Measurements from ENCODE around the gene UCN3. TPM values are rescaled to one million over a fixed set of nuclear protein-coding genes. Genes with fewer than 3 reads are reported as not detected.

Gene UCN3
- total and polyA plus RNA-seq, 9 of the 15 experiments (the other 6 are each of a cell fraction or from before 2014, with no cell fraction given), result not detected

GRCh38 chr10:5413012-5413938 is 48.5 kb downstream of the UCN3 start:
- Histone ChIP-seq H3K27me3 (ENCODE audit: control insufficient read depth in 2 of 2, insufficient read depth in 2 of 2, low read length in 2 of 2) (no peaks in the 10 kb centered on the region), H3K4me1 (replicated peaks in 1 of 2; ENCODE audit: control insufficient read depth in 2 of 2, insufficient read depth in 2 of 2, low read length in 2 of 2) (peaks cover 8 to 9% of the 10 kb centered on the region in 2 experiments; a peak in 4 of 5 replicates), H3K9me1 (ENCODE audit: control insufficient read depth, insufficient read depth, low read length) (no peaks in the 10 kb centered on the region), H3K9ac (ENCODE audit: insufficient read depth in 1 of 2, low read depth in 2 of 2, low read length in 2 of 2) (peak overlapping the region; percentile 79 to 96), H3K27ac (ENCODE audit: extremely low read depth, low read depth, low read length) (peak overlapping the region; percentile 64), H4K20me1 (replicated peaks; ENCODE audit: control insufficient read depth, insufficient read depth, low read length) (no peaks in the 10 kb centered on the region; the same call in 1 of the 2 replicates), H2AFZ (ENCODE audit: low read depth, low read length) (no peak overlapping the region), H3K79me2 (ENCODE audit: control insufficient read depth, insufficient read depth, low read length) (peaks cover 63% of the 10 kb centered on the region), H3K36me3 (ENCODE audit: control insufficient read depth, insufficient read depth, low read length) (peaks cover 24% of the 10 kb centered on the region; the same call in 2 of the 3 replicates), H3K4me2 (ENCODE audit: insufficient read depth, low read length) (peak overlapping the region; percentile 85), H3K9me3 (replicated peaks; ENCODE audit: control insufficient read depth, insufficient read depth, low read depth, low read length) (no peaks in the 10 kb centered on the region; the same call in none of the 2 replicates), H3K4me3 (peak overlapping the region; percentile 87)
- under 1% methylated on average over 14 of the region's 20 CpGs for WGBS (ENCODE audit: insufficient coverage, low coverage, missing lambda C conversion rate)
- ATAC-seq (peak; percentile 47), DNase-seq (ENCODE audit: extremely low read depth in 1 of 4, low spot score in 3 of 4) (peak in 1 of 4 experiments; percentile 54), FAIRE-seq (peak; percentile 82)
- BruUV-seq (replicated peaks), result TSS peak; percentile 40
- ChIA-PET POLR2A (interaction anchor here (0.5 to 1.4 kb wide), 4 partner anchors 10 to 591 kb away, joined by 3 to 5 read pairs (median 4); partner anchors contain the start of gene TASOR2), CTCF (ENCODE audit: low intra/inter-chr PET ratio) (interaction anchor here (0.7 kb wide), 1 partner anchor 27 kb away, joined by 3 read pairs; no protein-coding TSS in a partner anchor)
- in situ Hi-C loops (cut with MboI) (no loop called here), intact Hi-C loops (cut with micrococcal nuclease) (no loop called here)
- TF ChIP-seq NFATC3 (IDR thresholded peaks at IDR 0.05), result 0 out of 2 replicates have a peak, but pooled peaks have one; percentile 24
- TF ChIP-seq TRIM25 (IDR thresholded peaks at IDR 0.05; ENCODE audit: borderline replicate concordance), result no peak
- 0 out of 2 replicates have a peak, but pooled peaks have one; percentile 49 for TF ChIP-seq RHOXF2B (CRISPR knock-in tag; conservative IDR thresholded peaks at IDR 0.05)
- no peak for TF ChIP-seq ZNF717 (CRISPR knock-in tag; IDR thresholded peaks at IDR 0.05)
- peak; percentile 26 for TF ChIP-seq RBBP5 (IDR thresholded peaks at IDR 0.05; ENCODE audit: borderline replicate concordance, insufficient read depth, low read length, poor library complexity, severe bottlenecking)
- TF ChIP-seq ZBTB2 (IDR thresholded peaks at IDR 0.05), result no peak
- TF ChIP-seq VEZF1 (CRISPR knock-in tag; IDR thresholded peaks at IDR 0.05), result peak; percentile 75
- TF ChIP-seq ARID4B (CRISPR knock-in tag; IDR thresholded peaks at IDR 0.05), result no peak
- 0 out of 2 replicates have a peak, but pooled peaks have one; percentile 16 for TF ChIP-seq POLR2H (tag; IDR thresholded peaks at IDR 0.05; ENCODE audit: low read depth)
- TF ChIP-seq GATAD2B (IDR thresholded peaks at IDR 0.05; ENCODE audit: borderline replicate concordance), result no peak
